Vagina (tissue), 2 donors: Measurements from ENCODE around the gene FBP1. TPM values are rescaled to one million over a fixed set of nuclear protein-coding genes. Genes with fewer than 3 reads are reported as not detected.

Experiments used
- DNase-seq, 2 donors: peaks; one replicate each; pipeline ENCODE4 v3.0.0-alpha.2; 2017; ENCODE audit errors: extremely low spot score in 2 of 2
- H3K27ac ChIP-seq: fragments of 200-600 bp; sonication (generic); one replicate; pipeline ENCODE4 v1.5.1; 2019
- H3K27me3 ChIP-seq: fragments of 200-600 bp; sonication (generic); one replicate; pipeline ENCODE4 v1.5.1; 2019
- H3K36me3 ChIP-seq, 2 donors: fragments of 200-600 bp; sonication (generic); one replicate each; pipeline ENCODE4 v1.5.1; 2017 to 2019
- H3K4me1 ChIP-seq: fragments of 200-600 bp; sonication (generic); one replicate; pipeline ENCODE4 v1.5.1; 2019
- H3K4me3 ChIP-seq, 2 donors: fragments of 200-600 bp; sonication (generic); 1 replicate in 1 of 2; 2 replicates in 1 of 2; pipeline ENCODE4 v1.5.1; 2016 to 2019
- H3K9me3 ChIP-seq: fragments of 200-600 bp; sonication (generic); one replicate; pipeline ENCODE4 v1.5.1; 2019
- POLR2A ChIP-seq, 2 donors: fragments of 450-650 bp; IDR thresholded peaks; one replicate each; pipeline ENCODE4 v1.6.1; 2017; ENCODE audit warnings: antibody characterized with exemption in 2 of 2, mild to moderate bottlenecking in 2 of 2, moderate library complexity in 2 of 2
- POLR2AphosphoS5 ChIP-seq, 2 donors: sonication (generic); formaldehyde crosslinking; IDR thresholded peaks; one replicate each; pipeline ENCODE4 v1.9.0; 2017; ENCODE audit warnings: antibody characterized with exemption in 2 of 2, mild to moderate bottlenecking in 2 of 2, low read depth in 1 of 2; ENCODE audit not compliant: insufficient read depth in 1 of 2
- intact Hi-C: fragments of 100-400 bp; cut with DNase I; formaldehyde crosslinking; loops from one replicate; pipeline ENCODE4 v1.15.1; 2023
- total RNA-seq: library from RNA; depleted of rRNA; stranded (reverse); fragments of >200 nt; gene quantifications from one replicate; pipeline ENCODE4 v1.2.3, GENCODE V29; 2016
- TF ChIP-seq, protein P1 (sequence below), 3 experiments: fragments of 450-650 bp in 2 of 3; fragments of 200-600 bp in 1 of 3; sonication (generic) in 1 of 3; IDR thresholded peaks; one replicate each; pipeline ENCODE4 v1.5.1; 2017 to 2019; ENCODE audit warnings: antibody characterized with exemption in 3 of 3, mild to moderate bottlenecking in 2 of 3, moderate library complexity in 2 of 3

Gene FBP1
- total RNA-seq, 1 donor from 2014 or later, result 1.7 TPM

DNA sequence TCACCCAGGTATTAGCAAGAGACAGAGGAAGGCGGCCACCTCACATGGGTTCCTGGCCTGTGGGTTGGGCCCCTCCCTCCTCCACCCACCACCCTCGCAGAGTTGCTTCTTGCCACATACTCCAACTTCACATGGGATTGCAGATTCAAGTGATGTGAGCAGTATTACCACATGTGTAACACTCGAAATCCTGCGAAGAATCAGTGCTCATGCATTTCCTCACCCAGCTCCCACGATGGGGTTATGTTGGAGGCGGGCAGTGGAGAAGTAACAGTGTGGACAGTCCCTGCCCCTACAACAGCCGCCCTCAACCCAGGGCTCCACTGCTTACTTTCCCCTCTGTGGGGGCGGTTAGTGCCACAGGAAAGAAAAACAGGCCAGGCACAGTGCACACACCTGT is 3.9 kb upstream of the FBP1 start:
- Histone ChIP-seq H3K36me3 (no peaks in the 10 kb centered on the region), H3K9me3 (no peaks in the 10 kb centered on the region), H3K27me3 (no peaks in the 10 kb centered on the region), H3K4me1 (peaks cover 9% of the 10 kb centered on the region), H3K4me3 (no peak overlapping the region), H3K27ac (no peak overlapping the region)
- intact Hi-C loops, result no loop called here
- no peak for DNase-seq
- TF ChIP-seq, protein P1, sequence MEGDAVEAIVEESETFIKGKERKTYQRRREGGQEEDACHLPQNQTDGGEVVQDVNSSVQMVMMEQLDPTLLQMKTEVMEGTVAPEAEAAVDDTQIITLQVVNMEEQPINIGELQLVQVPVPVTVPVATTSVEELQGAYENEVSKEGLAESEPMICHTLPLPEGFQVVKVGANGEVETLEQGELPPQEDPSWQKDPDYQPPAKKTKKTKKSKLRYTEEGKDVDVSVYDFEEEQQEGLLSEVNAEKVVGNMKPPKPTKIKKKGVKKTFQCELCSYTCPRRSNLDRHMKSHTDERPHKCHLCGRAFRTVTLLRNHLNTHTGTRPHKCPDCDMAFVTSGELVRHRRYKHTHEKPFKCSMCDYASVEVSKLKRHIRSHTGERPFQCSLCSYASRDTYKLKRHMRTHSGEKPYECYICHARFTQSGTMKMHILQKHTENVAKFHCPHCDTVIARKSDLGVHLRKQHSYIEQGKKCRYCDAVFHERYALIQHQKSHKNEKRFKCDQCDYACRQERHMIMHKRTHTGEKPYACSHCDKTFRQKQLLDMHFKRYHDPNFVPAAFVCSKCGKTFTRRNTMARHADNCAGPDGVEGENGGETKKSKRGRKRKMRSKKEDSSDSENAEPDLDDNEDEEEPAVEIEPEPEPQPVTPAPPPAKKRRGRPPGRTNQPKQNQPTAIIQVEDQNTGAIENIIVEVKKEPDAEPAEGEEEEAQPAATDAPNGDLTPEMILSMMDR (IDR thresholded peaks at IDR 0.05), result no peak
- no peak for TF ChIP-seq POLR2AphosphoS5 (IDR thresholded peaks at IDR 0.05; ENCODE audit: insufficient read depth in 1 of 2, low read depth in 1 of 2)
- TF ChIP-seq POLR2A (IDR thresholded peaks at IDR 0.05), result no peak

DNA sequence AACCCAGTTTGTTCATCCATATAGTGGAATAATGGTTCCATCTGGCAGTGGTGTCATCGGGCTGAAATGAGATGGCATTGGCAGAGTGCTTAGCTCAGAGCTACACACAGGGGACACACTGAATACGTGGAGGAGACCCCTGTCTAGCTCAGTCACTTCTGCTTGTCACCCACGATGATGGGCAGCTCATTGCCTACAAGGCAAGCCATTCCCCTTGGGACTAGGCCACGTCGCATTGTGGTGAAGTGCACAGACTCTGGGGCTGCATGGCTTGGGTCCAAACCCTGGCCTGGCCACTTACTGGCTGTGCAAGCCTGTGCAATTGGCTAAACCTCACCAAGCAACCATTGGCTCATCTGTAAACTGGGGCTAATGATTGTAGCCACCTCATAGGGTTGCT is 3.2 kb upstream of the FBP1 start:
- Histone ChIP-seq H3K9me3 (no peaks in the 10 kb centered on the region), H3K36me3 (no peaks in the 10 kb centered on the region), H3K4me3 (no peak overlapping the region), H3K27me3 (no peaks in the 10 kb centered on the region), H3K4me1 (peaks cover 9% of the 10 kb centered on the region), H3K27ac (no peak overlapping the region)
- intact Hi-C loops, result no loop called here
- TF ChIP-seq, protein P1 (IDR thresholded peaks at IDR 0.05), result no peak
- TF ChIP-seq POLR2AphosphoS5 (IDR thresholded peaks at IDR 0.05; ENCODE audit: insufficient read depth in 1 of 2, low read depth in 1 of 2) (no peak), POLR2A (IDR thresholded peaks at IDR 0.05) (no peak)
- DNase-seq, result no peak

DNA sequence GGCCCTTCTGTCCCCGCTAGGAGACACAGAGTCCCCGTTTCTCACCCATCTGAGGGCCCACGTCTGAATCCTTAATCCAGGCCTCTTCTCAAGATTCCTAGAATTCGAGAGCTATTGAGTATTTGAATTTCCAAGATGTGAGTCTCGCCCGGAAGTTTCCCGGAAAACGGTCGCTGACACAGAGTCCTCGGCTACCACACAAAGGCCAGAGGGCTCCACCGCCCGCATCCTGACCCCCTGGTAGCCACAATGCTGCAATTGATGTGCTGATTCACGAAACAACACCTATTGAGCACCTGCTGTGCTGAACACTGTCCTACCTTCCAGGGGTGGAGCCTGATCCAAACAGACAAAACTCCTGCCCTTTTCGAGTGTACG is 670 bp upstream of the FBP1 start:
- Histone ChIP-seq H3K4me3 (peak overlapping the region; percentile 50 to 64), H3K36me3 (no peaks in the 10 kb centered on the region), H3K27me3 (no peaks in the 10 kb centered on the region), H3K4me1 (peaks cover 9% of the 10 kb centered on the region), H3K27ac (no peak overlapping the region), H3K9me3 (no peaks in the 10 kb centered on the region)
- DNase-seq, result no peak
- TF ChIP-seq POLR2AphosphoS5 (IDR thresholded peaks at IDR 0.05; ENCODE audit: insufficient read depth in 1 of 2, low read depth in 1 of 2), result no peak
- TF ChIP-seq POLR2A (IDR thresholded peaks at IDR 0.05), result no peak
- TF ChIP-seq, protein P1 (IDR thresholded peaks at IDR 0.05), result no peak
- intact Hi-C loops, result no loop called here

DNA sequence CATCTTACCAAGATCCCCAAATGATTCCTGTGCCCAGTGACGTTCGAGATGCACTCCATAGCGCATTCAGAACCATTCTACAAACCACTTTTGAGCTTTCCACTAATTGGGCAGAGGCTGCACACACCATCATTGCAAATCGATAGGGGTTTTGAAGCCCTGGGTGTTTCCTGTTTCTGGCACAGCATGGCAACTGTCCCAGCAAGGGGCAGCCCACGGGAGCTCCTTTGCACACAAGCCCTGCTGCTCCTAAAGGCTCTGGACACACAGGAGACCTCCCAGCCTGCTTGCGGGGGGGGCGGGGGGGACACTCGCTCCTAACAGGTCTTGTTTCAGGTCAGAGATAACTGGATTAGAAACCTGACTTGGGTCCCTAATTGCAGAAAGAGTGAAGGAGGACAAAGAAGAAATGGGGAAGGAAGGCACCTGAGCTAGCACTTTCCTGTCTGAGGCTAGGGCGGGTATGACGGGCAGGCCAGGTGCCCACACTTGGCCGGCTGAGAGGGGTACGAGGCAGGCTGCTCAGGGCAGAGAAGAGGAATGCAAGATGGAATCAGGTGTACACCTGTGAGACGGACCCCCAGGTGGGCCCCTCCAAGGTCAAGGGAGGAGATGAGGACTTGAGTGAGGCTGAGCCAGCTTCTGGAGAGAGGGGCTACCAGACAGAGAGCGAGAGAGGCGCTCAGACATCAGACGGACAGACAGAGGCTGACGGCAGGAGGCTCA is 820 bp downstream of the FBP1 start:
- Histone ChIP-seq H3K27me3 (no peaks in the 10 kb centered on the region), H3K27ac (no peak overlapping the region), H3K4me3 (peak overlapping the region; percentile 50 to 64), H3K9me3 (no peaks in the 10 kb centered on the region), H3K4me1 (peaks cover 9% of the 10 kb centered on the region), H3K36me3 (no peaks in the 10 kb centered on the region)
- intact Hi-C loops, result no loop called here
- no peak for DNase-seq
- no peak for TF ChIP-seq POLR2AphosphoS5 (IDR thresholded peaks at IDR 0.05; ENCODE audit: insufficient read depth in 1 of 2, low read depth in 1 of 2)
- TF ChIP-seq, protein P1 (IDR thresholded peaks at IDR 0.05), result no peak
- no peak for TF ChIP-seq POLR2A (IDR thresholded peaks at IDR 0.05)

DNA sequence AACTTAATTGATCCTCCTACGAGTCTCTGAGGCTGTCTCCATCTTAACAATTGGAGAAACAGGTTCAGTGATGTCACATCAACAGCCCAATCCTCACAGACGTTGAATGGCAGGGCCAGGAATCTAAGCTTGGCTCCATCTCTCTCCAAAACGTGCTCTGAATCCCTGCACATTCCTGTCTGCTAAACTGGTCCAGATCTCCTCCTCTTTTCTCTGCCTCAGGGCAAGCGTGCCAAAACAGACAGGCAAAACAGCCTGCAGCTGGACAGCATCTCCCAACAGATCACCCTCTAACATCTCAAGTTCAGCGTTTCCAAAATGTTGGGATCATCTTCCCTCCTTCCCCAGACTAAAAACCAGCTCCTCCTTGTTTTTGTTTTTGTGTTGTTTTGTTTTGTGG is 6.6 kb downstream of the FBP1 start:
- no peak for DNase-seq
- peaks cover 5% of the 10 kb centered on the region for H3K4me1 ChIP-seq
- TF ChIP-seq POLR2AphosphoS5 (IDR thresholded peaks at IDR 0.05; ENCODE audit: insufficient read depth in 1 of 2, low read depth in 1 of 2), result no peak
- TF ChIP-seq POLR2A (IDR thresholded peaks at IDR 0.05), result no peak
- TF ChIP-seq, protein P1 (IDR thresholded peaks at IDR 0.05), result no peak
- no peaks in the 10 kb centered on the region for H3K9me3 ChIP-seq
- H3K27ac ChIP-seq, result no peak overlapping the region
- H3K27me3 ChIP-seq, result no peaks in the 10 kb centered on the region
- intact Hi-C loops, result no loop called here
- no peaks in the 10 kb centered on the region for H3K36me3 ChIP-seq
- H3K4me3 ChIP-seq, result no peak overlapping the region
